Heart left ventricle (tissue), 13 donors: ENCODE data around the gene MYBPC2.

Source experiments
- CTCF ChIP-seq, 12 donors: fragments of 200-600 bp; sonication (generic) in 4 of 12; IDR thresholded peaks; one replicate each; pipeline versions ENCODE4 v1.5.0 to v1.8.0; 2018 to 2022; ENCODE audit warnings: antibody characterized with exemption in 12 of 12, mild to moderate bottlenecking in 5 of 12
- POLR2A ChIP-seq, 2 donors: fragments of 450-650 bp; IDR thresholded peaks; one replicate each; pipeline ENCODE4 v1.6.1; 2017; ENCODE audit warnings: antibody characterized with exemption in 2 of 2, mild to moderate bottlenecking in 2 of 2, moderate library complexity in 2 of 2
- donor health status: ischemic (EF 13 %, LVEDD 7.1; RV severe dilation, severe dysfunction).
- donor health status: DM: no; HTN: yes; CAD: no.
- donor health status: DM: no; HTN: no; CAD: no.
- donor health status: ischemic (EF 25% LVEDD 6.9; RV normal size, moderate dysfunction).
- donor health status: ischemic (EF 25% LVEDD 5.7; RV mildly dilated, moderate dysfunction).
- donor health status: ischemic (EF 35%, LVEDD 5.7; RV mildly dilated, moderate dysfunction).
- donor health status: nonischemic (EF 11% LVEDD 7.7; RV severe dilation, severe dysfunction).
- donor health status: DM: yes; HTN: yes; CAD: no.
- donor health status: PGD.
- donor health status: ischemic (EF 29% LVEDD 5.4; RV normal size, mild dysfunction).
- donor health status: nonischemic (EF 23%, LVEDD 6.1; RV moderate dilation, normal function).

GRCh38 chr19:50430888-50431342 is 1.8 kb upstream of the MYBPC2 start:
- TF ChIP-seq POLR2A (IDR thresholded peaks at IDR 0.05) (no peak), CTCF (IDR thresholded peaks at IDR 0.05) (no peak)
